Parathyroid adenoma (tissue), 2 donors: ENCODE measurements around the gene AS3MT.
"Not testable (repeated sequence)": the region's sequence is repeated elsewhere in the genome, so short reads cannot be mapped to it uniquely, and the experiment has no call there.

ENCODE experiments used
- H2AFZ ChIP-seq: fragments of 300-600 bp; sonication (generic); one replicate; pipeline ENCODE4 v1.7.0; 2017; ENCODE audit warnings: antibody characterized with exemption, mild to moderate bottlenecking
- H3K27ac ChIP-seq: fragments of 300-600 bp; sonication (generic); one replicate; pipeline ENCODE4 v1.7.0; 2017
- H3K27me3 ChIP-seq: fragments of 300-600 bp; sonication (generic); one replicate; pipeline ENCODE4 v1.7.0; 2017; ENCODE audit warnings: low read length; ENCODE audit not compliant: control insufficient read depth, insufficient read depth
- H3K36me3 ChIP-seq: fragments of 300-600 bp; sonication (generic); one replicate; pipeline ENCODE4 v1.7.0; 2017; ENCODE audit warnings: low read length; ENCODE audit not compliant: control insufficient read depth, insufficient read depth
- H3K4me1 ChIP-seq: fragments of 300-600 bp; sonication (generic); one replicate; pipeline ENCODE4 v1.7.0; 2017; ENCODE audit warnings: control low read depth
- H3K4me2 ChIP-seq: fragments of 300-600 bp; sonication (generic); one replicate; pipeline ENCODE4 v1.7.0; 2017; ENCODE audit warnings: low read length
- H3K4me3 ChIP-seq: fragments of 300-600 bp; sonication (generic); one replicate; pipeline ENCODE4 v1.7.0; 2017; ENCODE audit warnings: low read depth, low read length
- H3K79me2 ChIP-seq: fragments of 300-600 bp; sonication (generic); one replicate; pipeline ENCODE4 v1.7.0; 2017; ENCODE audit warnings: control low read depth
- H3K9ac ChIP-seq: fragments of 300-600 bp; sonication (generic); one replicate; pipeline ENCODE4 v1.7.0; 2017; ENCODE audit warnings: mild to moderate bottlenecking
- H3K9me3 ChIP-seq: fragments of 300-600 bp; sonication (generic); one replicate; pipeline ENCODE4 v1.7.0; 2017; ENCODE audit warnings: low read length; ENCODE audit not compliant: control insufficient read depth
- CTCF ChIP-seq: fragments of 300-600 bp; sonication (generic); IDR thresholded peaks from one replicate; pipeline ENCODE4 v1.7.0; 2017; ENCODE audit warnings: antibody characterized with exemption, mild to moderate bottlenecking
- donor health status: primary hyperparathyroidism.

AS3MT gene

GRCh38 chr10:102869258-102870198 is at the start of gene AS3MT:
TSS of gene AS3MT (plus strand) at chr10:102869470. CDS start at chr10:102869593, 123 bp downstream.
- Histone ChIP-seq H3K4me1 (no peaks in the 10 kb centered on the region), H3K9ac (peak within 1 kb of the TSS; percentile 79), H3K27me3 (no peaks in the 10 kb centered on the region), H3K36me3 (no peaks in the 10 kb centered on the region), H3K27ac (peak within 1 kb of the TSS; percentile 75), H3K79me2 (peaks cover 9% of the 10 kb centered on the region), H3K4me3 (peak within 1 kb of the TSS; percentile 64), H2AFZ (peak within 1 kb of the TSS; percentile 92), H3K4me2 (peak within 1 kb of the TSS; percentile 99), H3K9me3 (no peaks in the 10 kb centered on the region)
- TF ChIP-seq CTCF = no peak

GRCh38 chr10:102820008-102820407 is 49.3 kb upstream of the AS3MT start:
- H3K79me2 ChIP-seq, H3K4me3 ChIP-seq, H3K36me3 ChIP-seq, H2AFZ ChIP-seq, H3K9ac ChIP-seq, H3K27ac ChIP-seq, H3K4me2 ChIP-seq, H3K9me3 ChIP-seq, H3K27me3 ChIP-seq: not testable (repeated sequence)
- H3K4me1 ChIP-seq = peaks cover 16% of the 10 kb centered on the region

GRCh38 chr10:102822222-102822621 is 47.0 kb upstream of the AS3MT start:
- no peak overlapping the region for H3K9ac ChIP-seq
- no peak overlapping the region for H3K27ac ChIP-seq
- no peak for TF ChIP-seq CTCF
- H3K36me3 ChIP-seq = no peaks in the 10 kb centered on the region
- H3K9me3 ChIP-seq = no peaks in the 10 kb centered on the region
- no peaks in the 10 kb centered on the region for H3K27me3 ChIP-seq
- H3K79me2 ChIP-seq = peaks cover 3% of the 10 kb centered on the region
- H3K4me3 ChIP-seq = no peak overlapping the region
- H2AFZ ChIP-seq = no peak overlapping the region
- H3K4me1 ChIP-seq = no peaks in the 10 kb centered on the region
- no peak overlapping the region for H3K4me2 ChIP-seq

- Histone ChIP-seq H3K4me3 (no peak overlapping the region), H3K4me2 (no peak overlapping the region), H3K79me2 (no peaks in the 10 kb centered on the region), H2AFZ (no peak overlapping the region), H3K9ac (no peak overlapping the region), H3K27ac (no peak overlapping the region), H3K4me1 (no peaks in the 10 kb centered on the region), H3K36me3 (no peaks in the 10 kb centered on the region), H3K27me3 (no peaks in the 10 kb centered on the region), H3K9me3 (no peaks in the 10 kb centered on the region)
- TF ChIP-seq CTCF = no peak
Measured at GRCh38 chr10:102824664-102825063, 44.6 kb upstream of the AS3MT start.

- H3K27me3 ChIP-seq = no peaks in the 10 kb centered on the region
- no peak overlapping the region for H3K4me2 ChIP-seq
- H3K9me3 ChIP-seq = no peaks in the 10 kb centered on the region
- H3K4me3 ChIP-seq = no peak overlapping the region
- no peaks in the 10 kb centered on the region for H3K79me2 ChIP-seq
- H2AFZ ChIP-seq = no peak overlapping the region
- H3K27ac ChIP-seq = no peak overlapping the region
- no peaks in the 10 kb centered on the region for H3K4me1 ChIP-seq
- H3K9ac ChIP-seq = no peak overlapping the region
- no peaks in the 10 kb centered on the region for H3K36me3 ChIP-seq
- no peak for TF ChIP-seq CTCF
Measured at GRCh38 chr10:102826148-102826796, 43.0 kb upstream of the AS3MT start.
